Hair follicular keratinocyte (primary cell): ENCODE measurements around the gene TMED8. TPM values are rescaled to one million over a fixed set of nuclear protein-coding genes. Genes with fewer than 3 reads are reported as not detected.

ENCODE experiments used
- total RNA-seq: library from RNA; depleted of rRNA; stranded (reverse); fragments of >200 nt; gene quantifications from 2 replicates; pipeline ENCODE4 v1.2.3, GENCODE V29; 2015

TMED8 gene
- 8.3 and 9.2 TPM in 2 replicates for total RNA-seq

GRCh38 chr14:77376771-77377501 is at the start of gene TMED8, which contains the start of gene SAMD15:
TSS of gene TMED8 (minus strand) at chr14:77377094. CDS start at chr14:77377053, 41 bp downstream.
TSS of gene SAMD15 (plus strand) at chr14:77377379. CDS start at chr14:77377419, 40 bp downstream.

GRCh38 chr14:77423423-77423822 is 46.5 kb upstream of the TMED8 start, which contains the start of gene NOXRED1:
TSS of gene NOXRED1 (minus strand) at chr14:77423523. CDS start at chr14:77422889, 634 bp downstream.

GRCh38 chr14:77320238-77320935 is 56.5 kb downstream of the TMED8 start, which contains the start of gene POMT2:
TSS of gene POMT2 (minus strand) at chr14:77320883. CDS start at chr14:77320681, 202 bp downstream.

Other genes starting within 250 kb of the TMED8 start
- not detected in 2 replicates for gene ZDHHC22, start 235.3 kb downstream of the TMED8 start, total RNA-seq
- gene TMEM63C, start 195.3 kb downstream of the TMED8 start, total RNA-seq, result 0.08 and 1.9 TPM in 2 replicates
- not detected in 2 replicates for gene NGB, start 105.9 kb downstream of the TMED8 start, total RNA-seq
- 10.4 and 11.8 TPM in 2 replicates for gene POMT2, start 56.2 kb downstream of the TMED8 start, total RNA-seq
- 45.5 and 50.1 TPM in 2 replicates for gene GSTZ1, start 56.1 kb downstream of the TMED8 start, total RNA-seq
- gene SAMD15, start 285 bp upstream of the TMED8 start, total RNA-seq, result 0.19 and 0.39 TPM in 2 replicates
- gene NOXRED1, start 46.4 kb upstream of the TMED8 start, total RNA-seq, result not detected in 2 replicates
- 10.9 and 12.6 TPM in 2 replicates for gene VIPAS39, start 80.5 kb upstream of the TMED8 start, total RNA-seq
- gene AHSA1, start 81.0 kb upstream of the TMED8 start, total RNA-seq, result 108 and 213 TPM in 2 replicates
- gene ISM2, start 121.7 kb upstream of the TMED8 start, total RNA-seq, result 0.11 TPM in 1 of 2 replicates, not detected in the other
- gene SPTLC2, start 239.5 kb upstream of the TMED8 start, total RNA-seq, result 17.5 and 23.3 TPM in 2 replicates